Effector memory CD8-positive, alpha-beta T cell (primary cell): ENCODE measurements around the gene PDPK1.

ENCODE experiments used
- ATAC-seq: fragments of 150-1000 bp; cut with Tn5 transposase; replicated peaks from 2 replicates; pipeline ENCODE4 v1.10.0; 2021; ENCODE audit warnings: mild to moderate bottlenecking, moderate library complexity
- DNase-seq, 3 experiments: peaks; one replicate each; pipeline ENCODE4 v3.0.0; 2021
- H3K27ac Mint-ChIP-seq, 2 donors: one replicate each; pipeline ENCODE4 v1.8.0; 2022; ENCODE audit warnings: mild to moderate bottlenecking in 2 of 2, mixed read lengths in 2 of 2, moderate library complexity in 2 of 2
- H3K27me3 Mint-ChIP-seq, 2 donors: one replicate each; pipeline ENCODE4 v1.8.0; 2022; ENCODE audit warnings: mixed read lengths in 2 of 2
- H3K36me3 Mint-ChIP-seq: one replicate; pipeline ENCODE4 v1.8.0; 2022; ENCODE audit warnings: mild to moderate bottlenecking, moderate library complexity, mixed read lengths; ENCODE audit not compliant: insufficient read depth
- H3K4me1 Mint-ChIP-seq, 2 donors: one replicate each; pipeline ENCODE4 v1.8.0; 2022; ENCODE audit warnings: low read depth in 2 of 2, mixed read lengths in 2 of 2
- H3K4me3 Mint-ChIP-seq, 2 donors: one replicate each; pipeline ENCODE4 v1.8.0; 2022; ENCODE audit warnings: mild to moderate bottlenecking in 2 of 2, mixed read lengths in 2 of 2, moderate library complexity in 2 of 2
- H3K9me3 Mint-ChIP-seq, 2 donors: one replicate each; pipeline ENCODE4 v1.8.0; 2022; ENCODE audit warnings: mixed read lengths in 2 of 2

The PDPK1 gene

GRCh38 chr16:2499454-2499853, 38.4 kb upstream of the PDPK1 start:
- peaks cover 0 to 2% of the 10 kb centered on the region in 2 donors for H3K4me1 Mint-ChIP-seq
- ATAC-seq (no peak), DNase-seq (no peak)
- H3K4me3 Mint-ChIP-seq: no peak overlapping the region
- no peaks in the 10 kb centered on the region for H3K9me3 Mint-ChIP-seq
- H3K36me3 Mint-ChIP-seq: peaks cover 3% of the 10 kb centered on the region
- H3K27ac Mint-ChIP-seq: no peak overlapping the region
- no peaks in the 10 kb centered on the region for H3K27me3 Mint-ChIP-seq

- Mint-ChIP-seq H3K4me3 (no peak overlapping the region), H3K36me3 (peaks cover 6% of the 10 kb centered on the region), H3K9me3 (no peaks in the 10 kb centered on the region), H3K4me1 (peaks cover 0 to 2% of the 10 kb centered on the region in 2 donors), H3K27ac (peak overlapping the region in 1 of 2 donors; percentile 35), H3K27me3 (no peaks in the 10 kb centered on the region)
- no peak for DNase-seq
- no peak for ATAC-seq
These were observed 37.9 kb upstream of the PDPK1 start for GRCh38 chr16:2499890-2500429.

GRCh38 chr16:2500430-2500917, 37.3 kb upstream of the PDPK1 start:
- no peak for DNase-seq
- Mint-ChIP-seq H3K27ac (peak overlapping the region in 1 of 2 donors; percentile 35), H3K9me3 (no peaks in the 10 kb centered on the region), H3K4me1 (peaks cover 0 to 2% of the 10 kb centered on the region in 2 donors), H3K27me3 (no peaks in the 10 kb centered on the region), H3K4me3 (no peak overlapping the region), H3K36me3 (peaks cover 6% of the 10 kb centered on the region)
- no peak for ATAC-seq

GRCh38 chr16:2500918-2501750, 36.7 kb upstream of the PDPK1 start:
- peaks cover 6% of the 10 kb centered on the region for H3K36me3 Mint-ChIP-seq
- H3K27ac Mint-ChIP-seq: no peak overlapping the region

GRCh38 chr16:2501946-2502895, 35.6 kb upstream of the PDPK1 start:
- Mint-ChIP-seq H3K4me3 (no peak overlapping the region), H3K9me3 (no peaks in the 10 kb centered on the region), H3K4me1 (peaks cover 0 to 2% of the 10 kb centered on the region in 2 donors), H3K27ac (no peak overlapping the region), H3K36me3 (peaks cover 6% of the 10 kb centered on the region), H3K27me3 (no peaks in the 10 kb centered on the region)
- ATAC-seq (no peak), DNase-seq (no peak)

More at GRCh38 chr16:2500918-2501750, 36.7 kb upstream of the PDPK1 start:
- no peak overlapping the region for H3K4me3 Mint-ChIP-seq
- ATAC-seq: peak; percentile 99
- H3K9me3 Mint-ChIP-seq: no peaks in the 10 kb centered on the region
- peaks cover 0 to 2% of the 10 kb centered on the region in 2 donors for H3K4me1 Mint-ChIP-seq
- DNase-seq: peak; percentile 76 to 84 (median 80)
- no peaks in the 10 kb centered on the region for H3K27me3 Mint-ChIP-seq

- no peak overlapping the region for H3K4me3 Mint-ChIP-seq
- H3K9me3 Mint-ChIP-seq: no peaks in the 10 kb centered on the region
- no peaks in the 10 kb centered on the region for H3K27me3 Mint-ChIP-seq
- DNase-seq (no peak), ATAC-seq (no peak)
- H3K27ac Mint-ChIP-seq: no peak overlapping the region
- H3K36me3 Mint-ChIP-seq: peaks cover 6% of the 10 kb centered on the region
- H3K4me1 Mint-ChIP-seq: peaks cover 0 to 2% of the 10 kb centered on the region in 2 donors
These were observed 32.1 kb upstream of the PDPK1 start for GRCh38 chr16:2505695-2506094.

GRCh38 chr16:2507052-2507659, 30.7 kb upstream of the PDPK1 start:
- Mint-ChIP-seq H3K27ac (no peak overlapping the region), H3K27me3 (no peaks in the 10 kb centered on the region), H3K9me3 (no peaks in the 10 kb centered on the region), H3K4me1 (peaks cover 0 to 2% of the 10 kb centered on the region in 2 donors), H3K4me3 (no peak overlapping the region), H3K36me3 (peaks cover 6% of the 10 kb centered on the region)
- peak; percentile 44 for ATAC-seq
- DNase-seq: no peak

GRCh38 chr16:2507665-2508064, 30.2 kb upstream of the PDPK1 start:
- no peaks in the 10 kb centered on the region for H3K27me3 Mint-ChIP-seq
- H3K4me1 Mint-ChIP-seq: peaks cover 3 to 6% of the 10 kb centered on the region in 2 donors
- no peak overlapping the region for H3K4me3 Mint-ChIP-seq
- ATAC-seq (peak; percentile 12), DNase-seq (no peak)
- H3K9me3 Mint-ChIP-seq: no peaks in the 10 kb centered on the region
- no peak overlapping the region for H3K27ac Mint-ChIP-seq
- H3K36me3 Mint-ChIP-seq: peaks cover 7% of the 10 kb centered on the region

- peaks cover 14% of the 10 kb centered on the region for H3K36me3 Mint-ChIP-seq
These were observed 29.0 kb upstream of the PDPK1 start for GRCh38 chr16:2508722-2509400.

GRCh38 chr16:2511128-2511800, 26.6 kb upstream of the PDPK1 start:
- no peaks in the 10 kb centered on the region for H3K9me3 Mint-ChIP-seq
- no peaks in the 10 kb centered on the region for H3K27me3 Mint-ChIP-seq
- peaks cover 23 to 32% of the 10 kb centered on the region in 2 donors for H3K4me1 Mint-ChIP-seq
- peak overlapping the region in 1 of 2 donors; percentile 38 for H3K27ac Mint-ChIP-seq
- no peak for ATAC-seq
- no peak for DNase-seq
- H3K4me3 Mint-ChIP-seq: no peak overlapping the region
- peaks cover 35% of the 10 kb centered on the region for H3K36me3 Mint-ChIP-seq

More at GRCh38 chr16:2508722-2509400, 29.0 kb upstream of the PDPK1 start:
- Mint-ChIP-seq H3K27ac (no peak overlapping the region), H3K4me1 (peaks cover 10 to 14% of the 10 kb centered on the region in 2 donors), H3K27me3 (no peaks in the 10 kb centered on the region), H3K4me3 (no peak overlapping the region), H3K9me3 (no peaks in the 10 kb centered on the region)
- ATAC-seq (no peak), DNase-seq (no peak)

GRCh38 chr16:2511996-2512734, 25.7 kb upstream of the PDPK1 start:
- Mint-ChIP-seq H3K4me1 (peaks cover 32 to 41% of the 10 kb centered on the region in 2 donors), H3K4me3 (peak overlapping the region; percentile 88 to 90), H3K27me3 (no peaks in the 10 kb centered on the region), H3K27ac (peak overlapping the region; percentile 96), H3K9me3 (no peaks in the 10 kb centered on the region), H3K36me3 (peaks cover 44% of the 10 kb centered on the region)
- DNase-seq (no peak), ATAC-seq (no peak)
